GM23338 (cell line): Measurements from ENCODE around the gene ZDHHC7. TPM values are rescaled to one million over a fixed set of nuclear protein-coding genes. Genes with fewer than 3 reads are reported as not detected.

Experiments used
- EZH2 ChIP-seq: fragments of 200-600 bp; sonication (generic); IDR thresholded peaks from one replicate; pipeline ENCODE4 v1.8.0; 2017; ENCODE audit warnings: antibody characterized with exemption, mild to moderate bottlenecking, low read depth; ENCODE audit not compliant: unreplicated experiment
- EZH2phosphoT487 ChIP-seq: fragments of 200-600 bp; sonication (generic); IDR thresholded peaks from one replicate; pipeline ENCODE4 v1.8.1; 2018; ENCODE audit warnings: antibody characterized with exemption; ENCODE audit not compliant: unreplicated experiment
- JUNB ChIP-seq: IDR thresholded peaks from one replicate; pipeline ENCODE4 v1.6.1; 2016; ENCODE audit warnings: antibody characterized with exemption; ENCODE audit not compliant: unreplicated experiment
- POLR2AphosphoS5 ChIP-seq: IDR thresholded peaks from 2 replicates; pipeline ENCODE4 v1.6.1; 2016; ENCODE audit warnings: antibody characterized with exemption, low read depth
- STAT1 ChIP-seq: IDR thresholded peaks from one replicate; pipeline ENCODE4 v1.6.1; 2016; ENCODE audit warnings: antibody characterized with exemption; ENCODE audit not compliant: unreplicated experiment
- ZNF331 ChIP-seq: fragments of 250-450 bp; sonication (Bioruptor Pico); IDR thresholded peaks from 2 replicates; pipeline ENCODE4 v1.5.0; 2020; ENCODE audit warnings: low read depth, mild to moderate bottlenecking, moderate library complexity
- polyA plus RNA-seq: library from polyadenylated mRNA; unstranded; fragments of >200 nt; fragmentation: Nextera tagmentation; extraction: Ambion mirVana; gene quantifications from 2 replicates; pipeline ENCODE4 v1.2.1, GENCODE V29; 2016
- total RNA-seq: library from RNA; depleted of rRNA; stranded (reverse); fragments of >200 nt; shearing (Covaris generic); gene quantifications from 2 replicates; pipeline ENCODE4 v1.2.3, GENCODE V29; 2014
- TF ChIP-seq, protein P1 (sequence below): fragments of 250-450 bp; sonication (Bioruptor Pico); IDR thresholded peaks from 2 replicates; pipeline ENCODE4 v1.5.0; 2020; ENCODE audit warnings: mild to moderate bottlenecking, moderate library complexity
- TF ChIP-seq, protein P2 (sequence below): IDR thresholded peaks from one replicate; pipeline ENCODE4 v1.6.1; 2018; ENCODE audit warnings: antibody characterized with exemption; ENCODE audit not compliant: unreplicated experiment
- TF ChIP-seq, protein P3 (sequence below): IDR thresholded peaks from 2 replicates; pipeline ENCODE4 v1.6.1; 2016; ENCODE audit warnings: antibody characterized with exemption

Gene ZDHHC7
- total and polyA plus RNA-seq, 2 experiments from 2014 or later = 13.1 to 46.1 TPM

GRCh38 chr16:84999200-84999599, 12.1 kb downstream of the ZDHHC7 start (continued):
- TF ChIP-seq, protein P1, sequence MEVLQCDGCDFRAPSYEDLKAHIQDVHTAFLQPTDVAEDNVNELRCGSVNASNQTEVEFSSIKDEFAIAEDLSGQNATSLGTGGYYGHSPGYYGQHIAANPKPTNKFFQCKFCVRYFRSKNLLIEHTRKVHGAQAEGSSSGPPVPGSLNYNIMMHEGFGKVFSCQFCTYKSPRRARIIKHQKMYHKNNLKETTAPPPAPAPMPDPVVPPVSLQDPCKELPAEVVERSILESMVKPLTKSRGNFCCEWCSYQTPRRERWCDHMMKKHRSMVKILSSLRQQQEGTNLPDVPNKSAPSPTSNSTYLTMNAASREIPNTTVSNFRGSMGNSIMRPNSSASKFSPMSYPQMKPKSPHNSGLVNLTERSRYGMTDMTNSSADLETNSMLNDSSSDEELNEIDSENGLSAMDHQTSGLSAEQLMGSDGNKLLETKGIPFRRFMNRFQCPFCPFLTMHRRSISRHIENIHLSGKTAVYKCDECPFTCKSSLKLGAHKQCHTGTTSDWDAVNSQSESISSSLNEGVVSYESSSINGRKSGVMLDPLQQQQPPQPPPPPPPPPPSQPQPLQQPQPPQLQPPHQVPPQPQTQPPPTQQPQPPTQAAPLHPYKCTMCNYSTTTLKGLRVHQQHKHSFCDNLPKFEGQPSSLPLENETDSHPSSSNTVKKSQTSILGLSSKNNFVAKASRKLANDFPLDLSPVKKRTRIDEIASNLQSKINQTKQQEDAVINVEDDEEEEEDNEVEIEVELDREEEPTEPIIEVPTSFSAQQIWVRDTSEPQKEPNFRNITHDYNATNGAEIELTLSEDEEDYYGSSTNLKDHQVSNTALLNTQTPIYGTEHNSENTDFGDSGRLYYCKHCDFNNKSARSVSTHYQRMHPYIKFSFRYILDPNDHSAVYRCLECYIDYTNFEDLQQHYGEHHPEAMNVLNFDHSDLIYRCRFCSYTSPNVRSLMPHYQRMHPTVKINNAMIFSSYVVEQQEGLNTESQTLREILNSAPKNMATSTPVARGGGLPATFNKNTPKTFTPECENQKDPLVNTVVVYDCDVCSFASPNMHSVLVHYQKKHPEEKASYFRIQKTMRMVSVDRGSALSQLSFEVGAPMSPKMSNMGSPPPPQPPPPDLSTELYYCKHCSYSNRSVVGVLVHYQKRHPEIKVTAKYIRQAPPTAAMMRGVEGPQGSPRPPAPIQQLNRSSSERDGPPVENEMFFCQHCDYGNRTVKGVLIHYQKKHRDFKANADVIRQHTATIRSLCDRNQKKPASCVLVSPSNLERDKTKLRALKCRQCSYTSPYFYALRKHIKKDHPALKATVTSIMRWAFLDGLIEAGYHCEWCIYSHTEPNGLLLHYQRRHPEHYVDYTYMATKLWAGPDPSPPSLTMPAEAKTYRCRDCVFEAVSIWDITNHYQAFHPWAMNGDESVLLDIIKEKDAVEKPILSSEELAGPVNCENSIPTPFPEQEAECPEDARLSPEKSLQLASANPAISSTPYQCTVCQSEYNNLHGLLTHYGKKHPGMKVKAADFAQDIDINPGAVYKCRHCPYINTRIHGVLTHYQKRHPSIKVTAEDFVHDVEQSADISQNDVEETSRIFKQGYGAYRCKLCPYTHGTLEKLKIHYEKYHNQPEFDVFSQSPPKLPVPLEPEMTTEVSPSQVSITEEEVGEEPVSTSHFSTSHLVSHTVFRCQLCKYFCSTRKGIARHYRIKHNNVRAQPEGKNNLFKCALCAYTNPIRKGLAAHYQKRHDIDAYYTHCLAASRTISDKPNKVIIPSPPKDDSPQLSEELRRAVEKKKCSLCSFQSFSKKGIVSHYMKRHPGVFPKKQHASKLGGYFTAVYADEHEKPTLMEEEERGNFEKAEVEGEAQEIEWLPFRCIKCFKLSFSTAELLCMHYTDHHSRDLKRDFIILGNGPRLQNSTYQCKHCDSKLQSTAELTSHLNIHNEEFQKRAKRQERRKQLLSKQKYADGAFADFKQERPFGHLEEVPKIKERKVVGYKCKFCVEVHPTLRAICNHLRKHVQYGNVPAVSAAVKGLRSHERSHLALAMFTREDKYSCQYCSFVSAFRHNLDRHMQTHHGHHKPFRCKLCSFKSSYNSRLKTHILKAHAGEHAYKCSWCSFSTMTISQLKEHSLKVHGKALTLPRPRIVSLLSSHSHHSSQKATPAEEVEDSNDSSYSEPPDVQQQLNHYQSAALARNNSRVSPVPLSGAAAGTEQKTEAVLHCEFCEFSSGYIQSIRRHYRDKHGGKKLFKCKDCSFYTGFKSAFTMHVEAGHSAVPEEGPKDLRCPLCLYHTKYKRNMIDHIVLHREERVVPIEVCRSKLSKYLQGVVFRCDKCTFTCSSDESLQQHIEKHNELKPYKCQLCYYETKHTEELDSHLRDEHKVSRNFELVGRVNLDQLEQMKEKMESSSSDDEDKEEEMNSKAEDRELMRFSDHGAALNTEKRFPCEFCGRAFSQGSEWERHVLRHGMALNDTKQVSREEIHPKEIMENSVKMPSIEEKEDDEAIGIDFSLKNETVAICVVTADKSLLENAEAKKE = no peak
- TF ChIP-seq, protein P2, sequence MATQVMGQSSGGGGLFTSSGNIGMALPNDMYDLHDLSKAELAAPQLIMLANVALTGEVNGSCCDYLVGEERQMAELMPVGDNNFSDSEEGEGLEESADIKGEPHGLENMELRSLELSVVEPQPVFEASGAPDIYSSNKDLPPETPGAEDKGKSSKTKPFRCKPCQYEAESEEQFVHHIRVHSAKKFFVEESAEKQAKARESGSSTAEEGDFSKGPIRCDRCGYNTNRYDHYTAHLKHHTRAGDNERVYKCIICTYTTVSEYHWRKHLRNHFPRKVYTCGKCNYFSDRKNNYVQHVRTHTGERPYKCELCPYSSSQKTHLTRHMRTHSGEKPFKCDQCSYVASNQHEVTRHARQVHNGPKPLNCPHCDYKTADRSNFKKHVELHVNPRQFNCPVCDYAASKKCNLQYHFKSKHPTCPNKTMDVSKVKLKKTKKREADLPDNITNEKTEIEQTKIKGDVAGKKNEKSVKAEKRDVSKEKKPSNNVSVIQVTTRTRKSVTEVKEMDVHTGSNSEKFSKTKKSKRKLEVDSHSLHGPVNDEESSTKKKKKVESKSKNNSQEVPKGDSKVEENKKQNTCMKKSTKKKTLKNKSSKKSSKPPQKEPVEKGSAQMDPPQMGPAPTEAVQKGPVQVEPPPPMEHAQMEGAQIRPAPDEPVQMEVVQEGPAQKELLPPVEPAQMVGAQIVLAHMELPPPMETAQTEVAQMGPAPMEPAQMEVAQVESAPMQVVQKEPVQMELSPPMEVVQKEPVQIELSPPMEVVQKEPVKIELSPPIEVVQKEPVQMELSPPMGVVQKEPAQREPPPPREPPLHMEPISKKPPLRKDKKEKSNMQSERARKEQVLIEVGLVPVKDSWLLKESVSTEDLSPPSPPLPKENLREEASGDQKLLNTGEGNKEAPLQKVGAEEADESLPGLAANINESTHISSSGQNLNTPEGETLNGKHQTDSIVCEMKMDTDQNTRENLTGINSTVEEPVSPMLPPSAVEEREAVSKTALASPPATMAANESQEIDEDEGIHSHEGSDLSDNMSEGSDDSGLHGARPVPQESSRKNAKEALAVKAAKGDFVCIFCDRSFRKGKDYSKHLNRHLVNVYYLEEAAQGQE = no peak
- TF ChIP-seq EZH2 (no peak), ZNF331 (CRISPR knock-in tag) (no peak), JUNB (no peak), POLR2AphosphoS5 (no peak), EZH2phosphoT487 (no peak), STAT1 (no peak)
- TF ChIP-seq, protein P3, sequence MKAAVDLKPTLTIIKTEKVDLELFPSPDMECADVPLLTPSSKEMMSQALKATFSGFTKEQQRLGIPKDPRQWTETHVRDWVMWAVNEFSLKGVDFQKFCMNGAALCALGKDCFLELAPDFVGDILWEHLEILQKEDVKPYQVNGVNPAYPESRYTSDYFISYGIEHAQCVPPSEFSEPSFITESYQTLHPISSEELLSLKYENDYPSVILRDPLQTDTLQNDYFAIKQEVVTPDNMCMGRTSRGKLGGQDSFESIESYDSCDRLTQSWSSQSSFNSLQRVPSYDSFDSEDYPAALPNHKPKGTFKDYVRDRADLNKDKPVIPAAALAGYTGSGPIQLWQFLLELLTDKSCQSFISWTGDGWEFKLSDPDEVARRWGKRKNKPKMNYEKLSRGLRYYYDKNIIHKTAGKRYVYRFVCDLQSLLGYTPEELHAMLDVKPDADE = no peak
